ENCODE measurements around the gene POU2AF3.
"Not testable (repeated sequence)": the region's sequence is repeated elsewhere in the genome, so short reads cannot be mapped to it uniquely, and the experiment has no call there.

POU2AF3 gene

DNA sequence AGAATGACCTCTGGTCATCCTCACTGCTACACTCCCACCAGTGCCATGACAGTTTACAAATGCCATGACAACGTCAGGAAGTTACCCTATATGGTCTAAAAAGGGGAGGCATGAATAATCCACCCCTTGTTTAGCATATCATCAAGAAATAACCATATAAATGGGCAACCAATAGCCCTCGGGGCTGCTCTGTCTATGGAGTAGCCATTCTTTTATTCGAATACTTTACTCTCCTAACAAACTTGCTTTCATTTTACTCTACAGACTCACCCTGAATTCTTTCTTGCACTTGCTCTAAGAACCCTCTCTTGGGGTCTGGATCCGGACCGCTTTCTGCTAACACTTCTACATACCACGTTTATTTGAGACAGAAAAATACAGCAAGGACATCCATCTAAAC, 21.9 kb downstream of the POU2AF3 start:
- not testable (repeated sequence) for H3K27me3 ChIP-seq (ENCODE audit: control insufficient read depth, insufficient read depth, low read length); H3K36me3 ChIP-seq (ENCODE audit: control insufficient read depth, insufficient read depth, low read length); H3K4me3 ChIP-seq (ENCODE audit: low read length); H3K4me1 ChIP-seq (ENCODE audit: control insufficient read depth, insufficient read depth, low read length); H3K9ac ChIP-seq (ENCODE audit: low read length); H3K9me3 ChIP-seq (ENCODE audit: control insufficient read depth, low read length)

- H3K27me3 ChIP-seq (ENCODE audit: control insufficient read depth, insufficient read depth, low read length), result no peaks in the 10 kb centered on the region
- H3K4me3 ChIP-seq (ENCODE audit: low read length), result no peak overlapping the region
- peaks cover 5% of the 10 kb centered on the region for H3K4me1 ChIP-seq (ENCODE audit: control insufficient read depth, insufficient read depth, low read length)
- no peaks in the 10 kb centered on the region for H3K36me3 ChIP-seq (ENCODE audit: control insufficient read depth, insufficient read depth, low read length)
- H3K9ac ChIP-seq (ENCODE audit: low read length), result no peak overlapping the region
- no peaks in the 10 kb centered on the region for H3K9me3 ChIP-seq (ENCODE audit: control insufficient read depth, low read length)
Measured at GRCh38 chr11:111320728-111321568, 22.6 kb downstream of the POU2AF3 start.

DNA sequence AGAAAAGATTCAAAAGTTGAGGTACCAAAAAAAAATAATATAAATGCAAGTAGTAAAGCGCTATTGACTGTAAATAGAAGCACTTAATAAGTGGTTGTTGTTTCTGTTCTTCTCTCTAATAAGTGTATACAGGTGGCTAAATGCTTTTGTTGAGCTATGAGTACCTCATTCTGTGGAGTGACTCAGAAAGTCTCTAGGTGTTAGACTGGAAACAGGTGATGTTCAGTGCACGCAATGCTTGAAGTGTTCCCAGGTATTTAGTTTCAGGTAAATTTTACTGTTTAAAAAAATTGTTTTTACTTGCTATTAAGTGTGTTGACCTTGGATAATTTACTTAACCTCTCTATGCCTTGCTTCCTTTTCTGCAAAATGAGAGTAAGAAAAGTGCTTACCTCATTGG, 24.2 kb downstream of the POU2AF3 start:
- Histone ChIP-seq H3K9ac (ENCODE audit: low read length) (no peak overlapping the region), H3K36me3 (ENCODE audit: control insufficient read depth, insufficient read depth, low read length) (no peaks in the 10 kb centered on the region), H3K4me1 (ENCODE audit: control insufficient read depth, insufficient read depth, low read length) (peaks cover 12% of the 10 kb centered on the region), H3K27me3 (ENCODE audit: control insufficient read depth, insufficient read depth, low read length) (no peaks in the 10 kb centered on the region), H3K4me3 (ENCODE audit: low read length) (no peak overlapping the region), H3K9me3 (ENCODE audit: control insufficient read depth, low read length) (no peaks in the 10 kb centered on the region)

DNA sequence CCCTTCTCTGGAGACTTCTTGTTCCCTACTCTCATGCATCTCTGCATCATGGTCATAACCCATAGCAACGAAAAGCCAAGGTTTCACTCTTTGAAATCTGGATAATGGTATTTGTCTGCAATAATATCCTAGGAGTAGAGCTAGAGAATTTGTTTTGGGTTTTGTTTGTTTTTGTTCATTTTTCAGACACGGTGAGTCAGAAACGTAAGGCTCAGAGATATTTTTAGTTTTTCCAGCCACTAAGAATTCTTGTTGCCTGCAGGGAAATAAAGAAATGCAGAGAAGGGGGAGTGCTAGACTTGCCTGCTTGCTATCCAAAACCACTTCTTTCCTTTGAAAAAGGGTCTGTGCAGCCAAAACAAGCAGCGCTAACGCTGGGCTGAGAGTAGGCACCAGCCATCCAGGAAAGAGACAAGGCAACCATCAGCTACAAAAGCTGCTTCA, 26.0 kb downstream of the POU2AF3 start:
- no peak overlapping the region for H3K4me3 ChIP-seq (ENCODE audit: low read length)
- H3K4me1 ChIP-seq (ENCODE audit: control insufficient read depth, insufficient read depth, low read length), result peaks cover 21% of the 10 kb centered on the region
- H3K27me3 ChIP-seq (ENCODE audit: control insufficient read depth, insufficient read depth, low read length), result no peaks in the 10 kb centered on the region
- H3K9me3 ChIP-seq (ENCODE audit: control insufficient read depth, low read length), result no peaks in the 10 kb centered on the region
- no peak overlapping the region for H3K9ac ChIP-seq (ENCODE audit: low read length)
- no peaks in the 10 kb centered on the region for H3K36me3 ChIP-seq (ENCODE audit: control insufficient read depth, insufficient read depth, low read length)

DNA sequence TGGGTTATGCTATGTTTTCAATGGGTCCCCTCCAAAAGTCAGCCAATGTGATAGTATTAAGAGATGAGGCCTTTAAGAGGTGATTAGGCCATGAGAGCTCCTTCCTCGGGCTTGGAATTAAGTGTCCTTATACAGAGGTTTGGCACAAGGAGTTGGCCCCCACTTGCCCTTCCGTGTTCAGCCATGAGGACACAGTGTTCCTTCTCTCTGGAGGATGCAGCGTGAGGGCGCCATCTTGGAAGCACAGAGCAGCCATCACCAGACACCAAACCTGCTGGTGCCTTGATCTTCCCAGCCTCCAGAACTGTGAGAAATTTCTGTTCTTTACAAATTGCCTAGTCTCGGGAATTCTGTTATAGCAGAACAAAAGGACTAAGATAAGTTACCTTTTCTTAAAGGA, 26.9 kb downstream of the POU2AF3 start:
- Histone ChIP-seq H3K9ac (ENCODE audit: low read length) (no peak overlapping the region), H3K9me3 (ENCODE audit: control insufficient read depth, low read length) (no peaks in the 10 kb centered on the region), H3K4me3 (ENCODE audit: low read length) (no peak overlapping the region), H3K36me3 (ENCODE audit: control insufficient read depth, insufficient read depth, low read length) (no peaks in the 10 kb centered on the region), H3K27me3 (ENCODE audit: control insufficient read depth, insufficient read depth, low read length) (no peaks in the 10 kb centered on the region), H3K4me1 (ENCODE audit: control insufficient read depth, insufficient read depth, low read length) (peaks cover 28% of the 10 kb centered on the region)

- no peaks in the 10 kb centered on the region for H3K36me3 ChIP-seq (ENCODE audit: control insufficient read depth, insufficient read depth, low read length)
- peaks cover 38% of the 10 kb centered on the region for H3K4me1 ChIP-seq (ENCODE audit: control insufficient read depth, insufficient read depth, low read length)
- H3K9ac ChIP-seq (ENCODE audit: low read length), result no peak overlapping the region
- no peak overlapping the region for H3K4me3 ChIP-seq (ENCODE audit: low read length)
- no peaks in the 10 kb centered on the region for H3K9me3 ChIP-seq (ENCODE audit: control insufficient read depth, low read length)
- H3K27me3 ChIP-seq (ENCODE audit: control insufficient read depth, insufficient read depth, low read length), result no peaks in the 10 kb centered on the region
Measured at GRCh38 chr11:111326824-111327223, 28.5 kb downstream of the POU2AF3 start.

DNA sequence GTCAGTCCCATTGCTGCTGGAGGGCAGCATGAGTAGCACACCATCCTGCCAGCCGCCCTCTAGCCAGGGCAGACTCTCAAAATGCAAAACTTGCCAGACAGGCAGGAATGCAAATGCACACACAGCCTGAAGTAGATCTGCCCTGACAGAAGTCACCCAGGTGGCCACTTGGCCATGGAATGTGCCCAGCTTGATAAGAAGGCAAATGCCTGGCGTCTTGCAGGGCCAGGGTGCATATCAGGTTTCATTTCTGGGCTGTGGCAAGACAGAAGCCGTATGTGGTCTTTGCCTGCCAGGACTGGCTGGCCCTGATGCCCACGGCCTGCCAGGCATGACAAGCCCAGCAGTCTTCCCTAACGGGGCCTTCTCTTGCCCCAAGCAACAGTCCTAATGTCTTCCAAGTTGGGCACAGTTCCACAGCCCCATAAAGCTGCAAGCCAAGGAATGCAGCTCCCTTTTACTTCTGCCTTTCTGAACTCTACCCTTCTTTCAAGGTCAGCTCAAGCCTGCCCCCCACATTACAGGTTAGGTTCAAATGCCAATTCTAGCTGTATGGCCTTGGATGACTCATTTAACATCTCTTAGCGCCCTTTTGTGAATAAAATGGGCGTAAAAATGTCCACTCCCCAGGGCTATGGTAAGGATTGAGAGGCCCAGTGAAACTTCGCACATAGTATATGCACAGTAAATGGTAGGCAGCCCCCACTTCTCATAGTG, 29.7 kb downstream of the POU2AF3 start:
- H3K4me1 ChIP-seq (ENCODE audit: control insufficient read depth, insufficient read depth, low read length), result peaks cover 49% of the 10 kb centered on the region
- H3K4me3 ChIP-seq (ENCODE audit: low read length), result no peak overlapping the region
- no peaks in the 10 kb centered on the region for H3K9me3 ChIP-seq (ENCODE audit: control insufficient read depth, low read length)
- H3K9ac ChIP-seq (ENCODE audit: low read length), result no peak overlapping the region
- H3K36me3 ChIP-seq (ENCODE audit: control insufficient read depth, insufficient read depth, low read length), result no peaks in the 10 kb centered on the region
- H3K27me3 ChIP-seq (ENCODE audit: control insufficient read depth, insufficient read depth, low read length), result no peaks in the 10 kb centered on the region

- Histone ChIP-seq H3K9ac (ENCODE audit: low read length) (no peak overlapping the region), H3K9me3 (ENCODE audit: control insufficient read depth, low read length) (no peaks in the 10 kb centered on the region), H3K27me3 (ENCODE audit: control insufficient read depth, insufficient read depth, low read length) (no peaks in the 10 kb centered on the region), H3K4me3 (ENCODE audit: low read length) (no peak overlapping the region), H3K4me1 (ENCODE audit: control insufficient read depth, insufficient read depth, low read length) (peaks cover 58% of the 10 kb centered on the region), H3K36me3 (ENCODE audit: control insufficient read depth, insufficient read depth, low read length) (no peaks in the 10 kb centered on the region)
Measured at GRCh38 chr11:111329306-111330204, 31.2 kb downstream of the POU2AF3 start.

- no peaks in the 10 kb centered on the region for H3K9me3 ChIP-seq (ENCODE audit: control insufficient read depth, low read length)
- H3K27me3 ChIP-seq (ENCODE audit: control insufficient read depth, insufficient read depth, low read length), result no peaks in the 10 kb centered on the region
- no peaks in the 10 kb centered on the region for H3K36me3 ChIP-seq (ENCODE audit: control insufficient read depth, insufficient read depth, low read length)
- peaks cover 66% of the 10 kb centered on the region for H3K4me1 ChIP-seq (ENCODE audit: control insufficient read depth, insufficient read depth, low read length)
- H3K4me3 ChIP-seq (ENCODE audit: low read length), result no peak overlapping the region
- no peak overlapping the region for H3K9ac ChIP-seq (ENCODE audit: low read length)
Measured at GRCh38 chr11:111330234-111330893, 32.0 kb downstream of the POU2AF3 start.

DNA sequence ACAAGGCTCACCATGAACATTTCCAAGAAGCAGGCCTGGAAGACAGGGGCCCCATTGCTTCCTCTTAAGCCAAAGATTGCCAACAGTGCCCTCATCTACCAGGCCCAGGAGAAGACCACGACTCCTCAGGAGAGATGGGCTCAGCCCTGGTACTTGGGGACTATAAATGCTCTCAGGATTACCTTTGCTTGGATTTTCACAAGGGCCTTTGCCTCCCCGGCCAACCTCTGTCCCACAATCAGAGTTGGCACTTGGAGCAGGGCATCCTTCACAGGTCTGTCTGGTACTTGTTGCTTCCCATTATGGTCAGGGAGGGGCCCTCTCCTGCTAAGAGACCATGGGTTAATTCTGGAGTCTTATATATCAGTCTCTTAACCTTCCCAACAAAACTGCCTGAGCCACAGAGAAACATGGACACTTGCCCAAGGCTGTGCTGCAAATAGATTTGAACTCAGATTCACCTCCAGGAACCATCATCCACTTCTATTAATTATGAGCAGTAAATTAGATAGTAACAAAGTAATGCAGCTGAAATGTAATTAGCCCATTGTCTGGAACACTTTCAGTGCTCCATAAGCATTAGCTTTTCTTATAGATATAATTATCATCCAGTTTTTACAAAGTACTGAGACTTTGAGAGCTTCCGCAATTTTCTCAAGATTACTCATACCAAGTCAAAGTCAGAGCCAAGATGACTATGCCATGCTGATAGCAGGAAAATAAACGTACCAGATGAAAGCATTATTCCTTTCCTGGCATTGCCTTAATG, 33.5 kb downstream of the POU2AF3 start:
- H3K4me3 ChIP-seq (ENCODE audit: low read length), result no peak overlapping the region
- no peaks in the 10 kb centered on the region for H3K9me3 ChIP-seq (ENCODE audit: control insufficient read depth, low read length)
- peaks cover 67% of the 10 kb centered on the region for H3K4me1 ChIP-seq (ENCODE audit: control insufficient read depth, insufficient read depth, low read length)
- no peaks in the 10 kb centered on the region for H3K27me3 ChIP-seq (ENCODE audit: control insufficient read depth, insufficient read depth, low read length)
- no peaks in the 10 kb centered on the region for H3K36me3 ChIP-seq (ENCODE audit: control insufficient read depth, insufficient read depth, low read length)
- H3K9ac ChIP-seq (ENCODE audit: low read length), result no peak overlapping the region
